HG03159 (cell line): ENCODE results near the gene HUNK.
"Not testable (repeated sequence)": the region's sequence is repeated elsewhere in the genome, so short reads cannot be mapped to it uniquely, and the experiment has no call there.

Experiments
- ATAC-seq: cut with Tn5 transposase; IDR thresholded peaks from one replicate; pipeline ENCODE4 v1.9.1; 2021; ENCODE audit warnings: mild to moderate bottlenecking, moderate library complexity; ENCODE audit not compliant: unreplicated experiment

The HUNK gene

DNA sequence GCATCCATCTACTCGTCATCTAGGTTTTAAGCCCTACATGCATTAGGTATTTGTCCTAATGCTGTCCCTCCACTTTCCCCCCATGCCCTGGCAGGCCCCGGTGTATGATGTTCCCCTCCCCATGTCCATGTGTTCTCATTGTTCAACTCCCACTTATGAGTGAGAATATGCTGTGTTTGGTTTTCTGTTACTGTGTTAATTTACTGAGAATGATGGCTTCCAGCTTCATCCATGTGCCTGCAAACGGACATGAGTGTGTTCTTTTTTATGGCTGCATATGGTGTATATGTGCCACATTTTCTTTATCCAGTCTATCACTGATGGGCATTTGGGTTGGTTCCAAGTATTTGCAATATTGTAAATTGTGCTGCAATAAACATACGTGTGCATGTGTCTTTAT is 165.9 kb downstream of the HUNK start:
- not testable (repeated sequence) for ATAC-seq

DNA sequence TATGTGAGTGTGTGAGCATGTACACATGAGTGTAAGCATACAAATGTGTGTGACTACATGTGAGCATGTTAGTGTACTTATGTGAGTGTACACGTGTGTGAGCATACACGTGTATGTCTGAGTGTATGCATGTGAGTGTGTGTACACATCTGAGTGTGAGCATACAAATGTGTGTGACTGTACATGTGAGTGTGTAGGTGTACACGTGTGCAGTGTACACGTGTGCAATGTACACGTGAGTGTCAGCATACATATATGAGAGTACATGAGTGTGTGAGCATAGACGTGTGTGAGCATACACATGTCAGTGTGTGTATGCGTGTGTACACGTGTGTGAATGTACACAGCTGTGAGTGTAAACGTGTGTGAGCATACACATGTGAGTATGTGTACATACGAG is 170.6 kb downstream of the HUNK start:
- no peak for ATAC-seq

DNA sequence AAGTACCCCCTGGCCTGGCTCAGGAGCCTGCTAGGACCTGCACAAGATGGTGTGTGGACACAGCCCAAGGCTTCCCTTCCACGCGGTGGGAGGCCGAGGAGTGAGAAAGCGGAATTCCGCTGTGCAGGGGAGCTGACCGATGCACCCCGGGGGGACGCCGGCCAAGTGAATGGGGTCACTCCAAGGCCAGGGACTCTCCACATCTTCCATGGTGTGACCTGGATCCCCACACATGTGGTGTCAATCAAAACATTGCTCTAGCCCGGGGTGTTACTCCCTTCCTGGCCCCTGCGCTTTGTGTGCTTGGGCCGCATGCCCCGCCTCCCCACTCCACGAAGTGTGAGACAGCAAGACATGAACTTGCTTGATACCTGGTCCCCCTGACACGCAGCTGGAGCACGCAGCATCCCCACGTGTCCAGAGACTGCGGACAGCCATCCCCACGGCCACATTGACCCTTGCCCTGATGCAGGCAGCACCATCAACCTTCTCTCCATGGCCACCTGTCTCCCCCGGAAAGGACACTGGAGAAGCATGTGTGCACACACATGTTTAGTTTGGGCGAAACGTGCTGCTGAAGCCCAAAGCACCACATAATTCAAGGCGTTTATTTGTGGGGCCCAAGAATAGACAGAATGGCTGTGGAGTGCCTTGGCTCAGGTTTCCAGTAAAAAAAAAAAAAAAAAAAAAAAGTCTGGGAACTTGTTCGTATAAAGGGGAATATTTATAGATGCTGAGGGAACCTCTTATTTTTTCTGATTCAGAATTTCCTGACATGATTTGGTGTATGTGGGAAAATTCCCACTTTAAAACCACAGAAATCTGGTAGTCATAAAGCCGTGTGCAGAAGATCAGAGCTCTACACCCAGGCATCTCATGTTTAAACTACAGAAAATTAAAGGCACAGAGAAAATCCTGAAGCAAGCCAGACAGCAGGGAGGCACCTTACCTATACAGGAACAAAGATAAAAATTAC is 171.7 kb downstream of the HUNK start:
- no peak for ATAC-seq

DNA sequence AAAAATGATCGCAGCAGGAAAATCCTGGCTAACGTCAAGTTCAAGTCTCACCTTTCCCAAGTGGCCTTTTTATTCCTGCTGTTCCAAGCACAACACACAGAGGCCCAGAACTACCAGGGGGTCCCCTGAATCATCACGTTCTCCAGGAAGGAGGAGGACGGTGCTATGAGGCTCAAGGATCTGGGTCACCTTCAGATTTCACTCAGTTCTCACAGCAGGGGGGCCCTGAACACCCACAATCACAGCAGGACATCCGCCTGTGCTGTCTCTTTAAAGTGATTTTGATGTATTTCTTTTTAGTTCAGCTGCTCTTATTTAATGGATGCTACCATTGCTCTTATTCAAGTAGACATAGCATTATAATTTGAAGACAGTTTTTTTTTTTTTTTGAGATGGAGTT is 173.4 kb downstream of the HUNK start:
- no peak for ATAC-seq

DNA sequence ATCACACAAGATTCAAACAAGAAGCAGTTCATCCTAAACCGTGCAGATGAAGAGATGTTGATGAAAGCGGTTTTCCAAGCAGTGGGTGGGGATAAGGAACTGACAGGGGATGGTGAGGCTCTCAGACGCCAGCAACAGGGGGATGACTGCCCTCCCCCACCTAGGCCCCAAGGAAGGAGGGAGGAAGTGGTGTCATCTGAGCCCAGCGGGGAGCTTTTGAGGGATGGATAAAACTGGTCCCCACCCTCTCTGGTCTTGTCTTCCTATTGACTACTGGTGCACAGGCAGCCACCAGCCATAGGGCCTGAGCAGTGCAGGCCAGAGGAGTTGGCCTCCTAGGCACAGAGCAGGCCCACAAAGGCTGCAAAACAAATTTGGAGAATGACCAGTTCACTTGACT is 175.5 kb downstream of the HUNK start:
- no peak for ATAC-seq
